Measurements from ENCODE around the gene TRIM24. TPM values are rescaled to one million over a fixed set of nuclear protein-coding genes. Genes with fewer than 3 reads are reported as not detected.
"Not testable (repeated sequence)": the region's sequence is repeated elsewhere in the genome, so short reads cannot be mapped to it uniquely, and the experiment has no call there.

Gene TRIM24
- total RNA-seq, 1 experiment from 2014 or later = 10.2 TPM

DNA sequence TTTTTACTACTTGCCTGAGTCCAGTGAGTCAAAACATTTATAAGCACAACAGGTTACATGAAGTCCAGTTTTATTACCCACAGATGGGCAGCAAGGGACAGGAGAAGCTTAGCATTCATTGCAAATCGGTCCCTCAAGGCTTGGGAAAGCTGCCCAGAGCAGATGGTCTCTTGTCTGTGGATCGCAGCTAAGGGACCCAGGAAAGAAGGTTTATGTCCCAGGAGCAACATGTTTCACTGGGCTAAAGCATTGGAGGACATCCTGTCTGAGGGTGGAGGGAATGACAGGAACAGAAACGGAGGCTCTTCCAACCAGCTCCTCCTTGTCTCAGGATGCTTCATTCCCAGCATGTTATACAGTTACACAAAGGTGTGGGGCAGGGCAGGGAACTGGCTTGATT is 39.3 kb downstream of the TRIM24 start:
- H3K4me1 Mint-ChIP-seq (ENCODE audit: insufficient read depth, unreplicated experiment) = no peaks in the 10 kb centered on the region
- no TSS peak for BruUV-seq (replicated peaks)
- TF ChIP-seq, protein P1, sequence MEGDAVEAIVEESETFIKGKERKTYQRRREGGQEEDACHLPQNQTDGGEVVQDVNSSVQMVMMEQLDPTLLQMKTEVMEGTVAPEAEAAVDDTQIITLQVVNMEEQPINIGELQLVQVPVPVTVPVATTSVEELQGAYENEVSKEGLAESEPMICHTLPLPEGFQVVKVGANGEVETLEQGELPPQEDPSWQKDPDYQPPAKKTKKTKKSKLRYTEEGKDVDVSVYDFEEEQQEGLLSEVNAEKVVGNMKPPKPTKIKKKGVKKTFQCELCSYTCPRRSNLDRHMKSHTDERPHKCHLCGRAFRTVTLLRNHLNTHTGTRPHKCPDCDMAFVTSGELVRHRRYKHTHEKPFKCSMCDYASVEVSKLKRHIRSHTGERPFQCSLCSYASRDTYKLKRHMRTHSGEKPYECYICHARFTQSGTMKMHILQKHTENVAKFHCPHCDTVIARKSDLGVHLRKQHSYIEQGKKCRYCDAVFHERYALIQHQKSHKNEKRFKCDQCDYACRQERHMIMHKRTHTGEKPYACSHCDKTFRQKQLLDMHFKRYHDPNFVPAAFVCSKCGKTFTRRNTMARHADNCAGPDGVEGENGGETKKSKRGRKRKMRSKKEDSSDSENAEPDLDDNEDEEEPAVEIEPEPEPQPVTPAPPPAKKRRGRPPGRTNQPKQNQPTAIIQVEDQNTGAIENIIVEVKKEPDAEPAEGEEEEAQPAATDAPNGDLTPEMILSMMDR (IDR thresholded peaks at IDR 0.05; ENCODE audit: unreplicated experiment) = no peak
- H3K27me3 Mint-ChIP-seq (ENCODE audit: insufficient read depth, unreplicated experiment) = no peaks in the 10 kb centered on the region
- no peak overlapping the region for H3K4me3 Mint-ChIP-seq (ENCODE audit: unreplicated experiment)
- CTCF ChIA-PET = no interaction called here
- no peak overlapping the region for H3K27ac Mint-ChIP-seq (ENCODE audit: low read depth, unreplicated experiment)
- DNase-seq (ENCODE audit: unreplicated experiment) = no peak
- peaks cover 5% of the 10 kb centered on the region for H3K36me3 Mint-ChIP-seq (ENCODE audit: insufficient read depth, unreplicated experiment)
- intact Hi-C loops (cut with micrococcal nuclease) = no loop called here
- peaks cover 8% of the 10 kb centered on the region for H3K9me3 Mint-ChIP-seq (ENCODE audit: unreplicated experiment)
- POLR2A ChIA-PET = no interaction called here

- CTCF ChIA-PET = interaction anchor here (0.7 kb wide), 1 partner anchor 208 kb away, joined by 3 read pairs; no protein-coding TSS in a partner anchor
- BruUV-seq (replicated peaks); POLR2A ChIA-PET: not testable (repeated sequence)
Observed at GRCh38 chr7:138500303-138500702, 40.2 kb downstream of the TRIM24 start.

GRCh38 chr7:138500892-138501291 is 40.8 kb downstream of the TRIM24 start:
- ChIA-PET POLR2A (interaction anchor here (0.9 kb wide), 1 partner anchor 42 kb away, joined by 3 read pairs; no protein-coding TSS in a partner anchor), CTCF (interaction anchor here (0.6 to 1.0 kb wide), 3 partner anchors 10 to 167 kb away, joined by 3 to 4 read pairs (median 4); no protein-coding TSS in a partner anchor)
- H3K27ac Mint-ChIP-seq (ENCODE audit: low read depth, unreplicated experiment) = no peak overlapping the region
- DNase-seq (ENCODE audit: unreplicated experiment) = no peak
- peaks cover 5% of the 10 kb centered on the region for H3K36me3 Mint-ChIP-seq (ENCODE audit: insufficient read depth, unreplicated experiment)
- TF ChIP-seq, protein P1 (IDR thresholded peaks at IDR 0.05; ENCODE audit: unreplicated experiment) = no peak
- H3K4me3 Mint-ChIP-seq (ENCODE audit: unreplicated experiment) = no peak overlapping the region
- no peaks in the 10 kb centered on the region for H3K4me1 Mint-ChIP-seq (ENCODE audit: insufficient read depth, unreplicated experiment)
- peaks cover 5% of the 10 kb centered on the region for H3K9me3 Mint-ChIP-seq (ENCODE audit: unreplicated experiment)
- BruUV-seq (replicated peaks) = no TSS peak
- intact Hi-C loops (cut with micrococcal nuclease) = no loop called here
- H3K27me3 Mint-ChIP-seq (ENCODE audit: insufficient read depth, unreplicated experiment) = no peaks in the 10 kb centered on the region

More at GRCh38 chr7:138500303-138500702, 40.2 kb downstream of the TRIM24 start:
- H3K27ac Mint-ChIP-seq (ENCODE audit: low read depth, unreplicated experiment); H3K36me3 Mint-ChIP-seq (ENCODE audit: insufficient read depth, unreplicated experiment); H3K27me3 Mint-ChIP-seq (ENCODE audit: insufficient read depth, unreplicated experiment); intact Hi-C loops (cut with micrococcal nuclease); H3K4me1 Mint-ChIP-seq (ENCODE audit: insufficient read depth, unreplicated experiment); H3K9me3 Mint-ChIP-seq (ENCODE audit: unreplicated experiment); DNase-seq (ENCODE audit: unreplicated experiment); H3K4me3 Mint-ChIP-seq (ENCODE audit: unreplicated experiment): not testable (repeated sequence)

GRCh38 chr7:138502023-138502767 is 42.1 kb downstream of the TRIM24 start:
- Mint-ChIP-seq H3K36me3 (ENCODE audit: insufficient read depth, unreplicated experiment) (peaks cover 5% of the 10 kb centered on the region), H3K9me3 (ENCODE audit: unreplicated experiment) (no peaks in the 10 kb centered on the region), H3K27ac (ENCODE audit: low read depth, unreplicated experiment) (no peak overlapping the region), H3K27me3 (ENCODE audit: insufficient read depth, unreplicated experiment) (no peaks in the 10 kb centered on the region), H3K4me1 (ENCODE audit: insufficient read depth, unreplicated experiment) (no peaks in the 10 kb centered on the region), H3K4me3 (ENCODE audit: unreplicated experiment) (no peak overlapping the region)
- TF ChIP-seq, protein P1 (IDR thresholded peaks at IDR 0.05; ENCODE audit: unreplicated experiment) = no peak
- BruUV-seq (replicated peaks) = no TSS peak
- intact Hi-C loops (cut with micrococcal nuclease) = no loop called here
- CTCF ChIA-PET = interaction anchor here (1.0 kb wide), 1 partner anchor 11 kb away, joined by 3 read pairs; no protein-coding TSS in a partner anchor
- no peak for DNase-seq (ENCODE audit: unreplicated experiment)
- POLR2A ChIA-PET = no interaction called here
